Activated CD4-positive, alpha-beta T cell treated with anti-CD3 and anti-CD28 coated beads for 36 hours (primary cell): Measurements from ENCODE around the gene B3GLCT. TPM values are rescaled to one million over a fixed set of nuclear protein-coding genes. Genes with fewer than 3 reads are reported as not detected.

Experiments used
- ATAC-seq: fragments of 200-7000 bp; cut with Tn5 transposase; one replicate; pipeline ENCODE4 v1.10.0; 2021; ENCODE audit warnings: mild to moderate bottlenecking, moderate library complexity
- CTCF ChIA-PET: fragments of 350-600 bp; sonication (Branson Sonifier 250); formaldehyde crosslinking; loops from one replicate; lab custom pipeline; 2021; ENCODE audit warnings: antibody characterized with exemption; lab: Charles Lee
- POLR2A ChIA-PET: fragments of 350-600 bp; sonication (Branson Sonifier 250); formaldehyde crosslinking; loops from one replicate; lab custom pipeline; 2021; ENCODE audit warnings: antibody characterized with exemption, inconsistent platforms; lab: Charles Lee
- DNase-seq: peaks from one replicate; pipeline ENCODE4 v3.0.0-alpha.2; 2020
- H3K27ac Mint-ChIP-seq: one replicate; pipeline ENCODE4 v1.8.0; 2021; ENCODE audit warnings: mixed read lengths
- H3K27me3 Mint-ChIP-seq: one replicate; pipeline ENCODE4 v1.8.0; 2021; ENCODE audit warnings: mixed read lengths
- H3K36me3 Mint-ChIP-seq: one replicate; pipeline ENCODE4 v1.8.0; 2021; ENCODE audit warnings: low read depth, mixed read lengths
- H3K4me1 Mint-ChIP-seq: one replicate; pipeline ENCODE4 v1.8.0; 2021; ENCODE audit warnings: mixed read lengths
- H3K4me3 Mint-ChIP-seq: one replicate; pipeline ENCODE4 v1.8.0; 2021; ENCODE audit warnings: mild to moderate bottlenecking, moderate library complexity, mixed read lengths
- H3K9me3 Mint-ChIP-seq: one replicate; pipeline ENCODE4 v1.8.0; 2021; ENCODE audit warnings: low read depth, mixed read lengths
- intact Hi-C, 2 experiments: fragments of 100-400 bp; cut with DNase I in 1 of 2; cut with micrococcal nuclease in 1 of 2; formaldehyde crosslinking; loops; one replicate each; pipeline versions ENCODE4 v1.14.2 to v1.15.1; 2022 to 2024; cut with DNase I, micrococcal nuclease
- total RNA-seq, 2 experiments: library from RNA; stranded (reverse); gene quantifications; one replicate each; pipeline ENCODE4 v1.2.3, GENCODE V29; 2021

Gene B3GLCT
- total RNA-seq, 2 experiments from 2014 or later, result 2.1 to 2.4 TPM

DNA sequence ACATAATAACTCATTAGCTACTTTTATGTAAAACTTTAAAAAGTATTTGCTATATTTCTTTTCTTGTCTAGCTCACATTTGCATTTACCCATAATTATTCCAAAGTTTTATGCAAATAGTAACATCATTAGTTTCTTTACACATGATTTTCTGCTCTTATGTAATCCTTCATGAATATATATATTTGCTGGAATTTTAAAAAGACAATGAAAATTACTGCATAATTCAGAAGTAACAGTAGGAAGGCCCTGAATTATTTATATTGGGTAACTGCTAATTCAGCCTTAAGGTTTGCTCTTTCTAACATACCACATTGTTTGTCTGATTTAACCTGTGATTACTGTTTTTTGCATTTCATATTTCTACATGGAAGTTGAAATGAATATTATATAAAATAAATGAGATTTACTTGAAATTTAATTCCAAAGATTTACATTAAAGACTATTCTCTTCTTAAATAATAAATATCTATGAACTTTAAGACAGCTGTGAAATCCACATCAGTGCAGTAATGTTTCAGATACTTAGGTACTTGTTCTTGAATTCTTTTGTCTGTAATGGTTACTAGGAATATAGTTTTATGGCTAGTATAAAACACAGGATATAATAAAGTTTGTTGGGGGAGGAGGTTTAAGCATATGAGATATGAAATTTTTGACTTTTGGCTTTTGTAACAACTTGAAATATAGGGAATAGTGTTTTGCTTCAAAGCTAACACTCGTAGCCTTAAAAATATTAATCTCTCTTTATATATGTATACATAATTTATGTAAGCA lies 46.0 kb downstream of the B3GLCT start:
- DNase-seq, result no peak
- ATAC-seq, result no peak
- Mint-ChIP-seq H3K27ac (no peak overlapping the region), H3K4me1 (no peaks in the 10 kb centered on the region), H3K4me3 (no peak overlapping the region), H3K36me3 (peaks cover 8% of the 10 kb centered on the region), H3K27me3 (no peaks in the 10 kb centered on the region), H3K9me3 (no peaks in the 10 kb centered on the region)
- POLR2A ChIA-PET, result no interaction called here
- intact Hi-C loops, result no loop called here
- CTCF ChIA-PET, result interaction anchor here (1.2 to 6.0 kb wide), 2 partner anchors 12 to 13 kb away, joined by 3 to 44 read pairs; no protein-coding TSS in a partner anchor

DNA sequence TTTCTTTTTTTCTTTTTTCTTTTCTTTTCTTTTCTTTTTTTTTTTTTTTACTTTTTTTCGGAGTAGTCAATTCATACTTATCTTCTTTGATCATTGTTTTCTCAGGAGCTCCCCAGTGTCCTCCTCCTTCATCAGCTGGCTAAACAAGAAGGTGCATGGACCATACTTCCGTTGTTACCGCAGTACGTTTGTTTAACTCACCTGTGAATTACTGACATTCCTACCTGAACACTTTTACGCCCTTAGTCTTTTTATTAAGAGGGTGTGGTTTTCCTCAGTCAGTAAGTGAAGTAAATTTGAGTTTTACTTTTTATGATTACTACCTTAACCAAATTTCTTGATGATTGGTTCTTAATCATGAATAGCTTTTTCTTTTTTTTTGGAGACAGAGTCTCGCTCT lies 47.1 kb downstream of the B3GLCT start:
- DNase-seq, result no peak
- H3K9me3 Mint-ChIP-seq, result peaks cover 1% of the 10 kb centered on the region
- H3K27ac Mint-ChIP-seq, result no peak overlapping the region
- POLR2A ChIA-PET, result no interaction called here
- no peak overlapping the region for H3K4me3 Mint-ChIP-seq
- intact Hi-C loops, result no loop called here
- H3K27me3 Mint-ChIP-seq, result no peaks in the 10 kb centered on the region
- CTCF ChIA-PET, result interaction anchor here (1.0 to 6.0 kb wide), 2 partner anchors 13 to 178 kb away, joined by 3 to 44 read pairs; no protein-coding TSS in a partner anchor
- no peak for ATAC-seq
- peaks cover 14% of the 10 kb centered on the region for H3K36me3 Mint-ChIP-seq
- no peaks in the 10 kb centered on the region for H3K4me1 Mint-ChIP-seq

DNA sequence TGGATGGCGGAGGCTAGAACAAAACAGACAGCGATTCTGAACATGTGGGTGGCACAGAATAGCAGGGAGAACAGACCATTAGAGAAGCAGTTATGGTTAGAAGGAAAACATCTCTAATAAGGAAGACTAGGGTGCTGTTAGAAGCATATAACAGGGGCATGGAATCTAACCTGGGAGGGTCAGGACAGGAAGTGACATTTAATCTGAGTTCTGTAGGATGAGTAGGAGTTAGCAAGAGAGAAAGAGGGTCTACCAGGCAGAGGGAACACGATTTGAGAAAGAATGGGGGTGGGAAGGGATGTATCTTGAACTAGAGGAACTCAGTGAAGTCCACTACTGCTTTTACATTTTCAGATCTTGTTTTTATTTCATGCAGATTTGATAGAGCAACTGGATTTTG lies 48.6 kb downstream of the B3GLCT start:
- Mint-ChIP-seq H3K27me3 (no peaks in the 10 kb centered on the region), H3K9me3 (peaks cover 7% of the 10 kb centered on the region)
- CTCF ChIA-PET, result interaction anchor here (6.0 kb wide), 1 partner anchor 15 kb away, joined by 44 read pairs; no protein-coding TSS in a partner anchor

DNA sequence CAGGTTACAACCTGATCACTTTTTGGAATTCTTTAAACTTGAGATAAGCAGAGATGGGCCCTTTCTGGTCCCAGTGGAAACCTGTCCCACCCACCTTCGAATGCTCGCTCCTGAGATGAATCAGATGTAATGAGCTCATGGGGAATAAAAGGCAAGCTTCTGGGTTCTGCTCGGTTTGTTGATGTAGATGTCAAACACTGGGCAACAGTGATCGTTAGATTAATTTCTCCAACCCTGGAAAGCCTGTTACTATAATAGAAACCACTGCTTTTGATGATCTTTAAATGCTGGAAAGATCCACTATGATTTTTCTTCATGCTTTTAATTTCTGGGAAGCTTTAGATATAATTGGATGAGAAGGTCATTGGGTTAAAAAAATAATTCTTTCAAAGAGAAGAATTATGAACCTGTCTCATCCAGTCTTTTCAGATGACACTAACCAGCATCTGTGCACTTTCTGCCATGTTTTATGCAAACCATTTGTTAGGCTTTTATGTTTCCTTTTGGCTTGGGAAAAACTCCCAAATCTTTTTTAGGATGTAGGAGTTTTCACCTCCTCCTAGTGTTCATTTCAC lies 49.3 kb downstream of the B3GLCT start:
- Mint-ChIP-seq H3K4me3 (no peak overlapping the region), H3K4me1 (no peaks in the 10 kb centered on the region), H3K27me3 (no peaks in the 10 kb centered on the region), H3K27ac (no peak overlapping the region), H3K9me3 (peaks cover 7% of the 10 kb centered on the region), H3K36me3 (peaks cover 14% of the 10 kb centered on the region)
- ChIA-PET POLR2A (no interaction called here), CTCF (no interaction called here)
- DNase-seq, result no peak
- ATAC-seq, result no peak
- intact Hi-C loops, result no loop called here

More for the DNA sequence above, 48.6 kb downstream of the B3GLCT start:
- Mint-ChIP-seq H3K4me1 (no peaks in the 10 kb centered on the region), H3K36me3 (peaks cover 14% of the 10 kb centered on the region), H3K4me3 (no peak overlapping the region), H3K27ac (no peak overlapping the region)
- intact Hi-C loops, result no loop called here
- POLR2A ChIA-PET, result no interaction called here
- ATAC-seq (no peak), DNase-seq (no peak)

DNA sequence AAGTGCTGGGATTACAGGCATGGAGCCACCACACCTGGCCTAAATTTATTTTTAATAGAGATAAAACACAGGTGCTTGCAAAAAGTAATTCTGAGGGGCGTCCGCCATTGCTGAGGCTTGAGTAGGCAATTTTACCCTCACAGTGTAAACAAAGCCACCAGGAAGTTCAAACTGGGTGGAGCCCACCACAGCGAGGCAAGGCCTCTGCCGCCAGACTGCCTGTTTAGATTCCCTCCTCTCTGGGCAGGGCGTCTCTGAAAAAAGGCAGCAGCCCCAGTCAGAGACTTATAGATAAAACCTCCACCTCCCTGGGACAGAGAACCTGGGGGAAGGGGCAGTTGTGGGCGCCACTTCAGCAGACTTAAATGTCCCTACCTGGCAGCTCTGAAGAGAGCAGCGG lies 50.7 kb downstream of the B3GLCT start:
- Mint-ChIP-seq H3K27ac (no peak overlapping the region), H3K4me3 (no peak overlapping the region), H3K36me3 (peaks cover 14% of the 10 kb centered on the region), H3K4me1 (no peaks in the 10 kb centered on the region), H3K9me3 (peaks cover 7% of the 10 kb centered on the region), H3K27me3 (no peaks in the 10 kb centered on the region)
- intact Hi-C loops, result no loop called here
- ATAC-seq, result no peak
- no peak for DNase-seq
- ChIA-PET POLR2A (no interaction called here), CTCF (no interaction called here)

DNA sequence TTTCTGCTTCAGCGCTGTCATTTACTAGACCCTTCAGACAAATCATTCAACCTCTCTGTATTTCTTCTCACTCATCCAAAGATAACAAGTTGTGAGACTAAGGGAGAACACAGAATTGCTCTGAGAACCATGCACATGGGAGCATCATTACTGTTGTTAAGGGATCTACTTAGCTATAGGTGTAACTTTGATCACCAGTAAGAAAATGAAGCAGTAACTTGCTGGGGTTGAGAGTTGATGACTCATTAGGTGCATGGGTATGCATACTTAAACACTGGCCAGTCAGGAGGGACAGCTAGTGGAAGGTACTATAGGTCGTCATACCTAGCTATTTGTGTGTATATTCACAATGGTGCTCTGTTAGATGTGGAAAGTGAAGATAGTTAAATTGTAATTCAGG lies 61.5 kb downstream of the B3GLCT start:
- H3K9me3 Mint-ChIP-seq, result no peaks in the 10 kb centered on the region
- H3K4me1 Mint-ChIP-seq, result no peaks in the 10 kb centered on the region
- POLR2A ChIA-PET, result no interaction called here
- intact Hi-C loops, result no loop called here
- ATAC-seq, result no peak
- H3K36me3 Mint-ChIP-seq, result peaks cover 5% of the 10 kb centered on the region
- H3K27me3 Mint-ChIP-seq, result no peaks in the 10 kb centered on the region
- CTCF ChIA-PET, result interaction anchor here (0.6 to 0.9 kb wide), 4 partner anchors 12 to 649 kb away, joined by 3 to 4 read pairs (median 4); no protein-coding TSS in a partner anchor
- H3K27ac Mint-ChIP-seq, result no peak overlapping the region
- no peak for DNase-seq
- no peak overlapping the region for H3K4me3 Mint-ChIP-seq

DNA sequence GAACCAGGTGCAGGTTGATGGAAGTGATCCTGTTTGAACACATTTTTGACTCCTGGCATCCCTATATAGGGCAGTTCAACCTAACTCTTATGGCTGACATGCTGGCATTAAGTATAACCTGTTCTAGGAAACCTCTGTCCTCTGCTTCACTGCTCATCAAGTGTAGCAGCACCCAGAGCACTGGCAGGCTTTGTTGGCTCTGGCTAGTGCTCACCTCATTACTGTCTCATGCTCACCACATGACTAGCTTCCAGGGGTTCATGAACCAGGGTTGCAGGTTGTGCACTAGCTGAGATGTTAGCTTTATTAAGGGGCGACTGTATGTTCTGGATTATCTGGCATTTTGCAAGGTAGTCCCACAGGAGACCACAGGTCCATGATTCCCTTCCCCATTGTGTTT lies 63.6 kb downstream of the B3GLCT start:
- CTCF ChIA-PET, result interaction anchor here (0.6 to 0.8 kb wide), 2 partner anchors 137 to 347 kb away, joined by 3 read pairs; no protein-coding TSS in a partner anchor
- H3K27me3 Mint-ChIP-seq, result no peaks in the 10 kb centered on the region
- H3K4me3 Mint-ChIP-seq, result no peak overlapping the region
- no peaks in the 10 kb centered on the region for H3K4me1 Mint-ChIP-seq
- intact Hi-C loops, result no loop called here
- H3K27ac Mint-ChIP-seq, result no peak overlapping the region
- DNase-seq (no peak), ATAC-seq (no peak)
- H3K9me3 Mint-ChIP-seq, result no peaks in the 10 kb centered on the region
- POLR2A ChIA-PET, result no interaction called here
- H3K36me3 Mint-ChIP-seq, result peaks cover 6% of the 10 kb centered on the region

DNA sequence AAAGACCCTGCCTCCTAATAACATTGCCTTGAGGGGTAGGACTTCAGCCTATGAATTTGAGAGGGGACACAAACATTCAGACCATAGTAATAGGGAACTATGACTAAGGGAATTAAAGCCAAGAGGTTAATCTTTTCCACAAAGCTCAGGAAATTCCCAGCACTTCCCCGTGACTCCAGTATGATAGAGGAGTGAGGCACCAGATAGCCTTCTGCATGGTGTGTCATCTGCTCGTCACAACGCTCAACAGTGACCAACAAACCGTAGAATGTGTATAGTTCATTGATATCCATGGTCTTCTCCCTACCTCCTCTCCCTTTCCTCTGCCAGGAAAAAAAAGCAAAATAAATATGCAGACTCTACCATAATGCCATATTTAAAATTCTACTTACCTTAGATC lies 64.4 kb downstream of the B3GLCT start:
- DNase-seq (no peak), ATAC-seq (no peak)
- intact Hi-C loops, result no loop called here
- peaks cover under 1% of the 10 kb centered on the region for H3K9me3 Mint-ChIP-seq
- ChIA-PET POLR2A (no interaction called here), CTCF (no interaction called here)
- no peak overlapping the region for H3K27ac Mint-ChIP-seq
- peaks cover 9% of the 10 kb centered on the region for H3K36me3 Mint-ChIP-seq
- H3K27me3 Mint-ChIP-seq, result no peaks in the 10 kb centered on the region
- H3K4me1 Mint-ChIP-seq, result no peaks in the 10 kb centered on the region
- no peak overlapping the region for H3K4me3 Mint-ChIP-seq

DNA sequence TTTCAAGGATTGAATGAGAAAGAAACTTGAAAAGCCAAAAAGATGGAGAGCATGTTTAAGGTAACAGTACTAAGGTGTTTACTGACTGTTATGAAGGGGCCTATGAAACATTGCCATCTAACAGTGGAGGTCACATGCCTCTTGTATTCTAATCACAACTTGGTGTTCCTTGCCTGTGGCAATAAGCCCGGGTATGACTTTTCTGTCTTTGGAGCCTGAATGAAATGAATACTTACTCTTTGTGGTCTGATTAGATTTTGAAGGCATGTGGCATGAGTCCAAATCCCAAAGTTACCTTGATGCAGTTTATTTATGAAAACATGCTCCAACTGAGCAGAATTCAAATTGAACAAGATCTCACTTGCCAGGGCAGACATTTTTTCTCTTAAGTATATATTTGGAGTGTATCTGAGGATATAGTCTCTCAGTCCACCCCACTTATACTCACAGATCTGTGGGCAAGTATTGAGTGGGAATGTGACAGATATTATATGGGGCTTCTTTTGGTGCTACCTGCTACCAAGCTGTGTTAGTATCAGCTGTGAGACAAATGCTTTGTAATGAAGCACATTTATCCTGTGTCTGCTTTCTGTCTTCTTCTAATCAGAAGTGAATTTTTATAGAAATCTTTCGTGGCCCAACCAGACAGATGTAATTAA lies 67.5 kb downstream of the B3GLCT start:
- peaks cover 9% of the 10 kb centered on the region for H3K9me3 Mint-ChIP-seq
- H3K27ac Mint-ChIP-seq, result no peak overlapping the region
- no peak for ATAC-seq
- intact Hi-C loops, result no loop called here
- ChIA-PET POLR2A (no interaction called here), CTCF (interaction anchor here (0.5 to 0.7 kb wide), 2 partner anchors 15 to 43 kb away, joined by 3 to 6 read pairs; no protein-coding TSS in a partner anchor)
- DNase-seq, result no peak
- peaks cover 27% of the 10 kb centered on the region for H3K36me3 Mint-ChIP-seq
- H3K4me3 Mint-ChIP-seq, result no peak overlapping the region
- H3K4me1 Mint-ChIP-seq, result no peaks in the 10 kb centered on the region
- no peaks in the 10 kb centered on the region for H3K27me3 Mint-ChIP-seq

DNA sequence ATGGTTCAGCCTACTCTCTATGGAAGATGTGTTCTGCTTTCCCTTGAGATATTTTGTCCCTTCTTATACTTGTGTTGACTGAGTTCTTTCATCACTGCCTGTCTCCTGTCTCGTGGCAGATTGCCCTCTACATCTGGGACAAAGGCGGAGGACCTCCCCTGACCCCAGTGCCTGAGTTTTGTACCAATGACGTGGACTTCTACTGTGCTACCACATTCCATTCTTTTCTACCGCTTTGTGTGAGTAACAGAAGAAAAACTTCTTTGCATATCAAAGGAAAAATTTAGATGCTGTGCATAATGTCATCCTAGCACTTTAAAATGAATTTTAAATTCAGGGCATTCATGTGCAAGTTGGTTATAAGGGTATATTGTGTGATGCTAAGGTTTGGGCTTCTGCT lies 74.6 kb downstream of the B3GLCT start:
- Mint-ChIP-seq H3K27me3 (no peaks in the 10 kb centered on the region), H3K36me3 (peaks cover 64% of the 10 kb centered on the region), H3K27ac (no peak overlapping the region), H3K9me3 (peaks cover 14% of the 10 kb centered on the region), H3K4me1 (no peaks in the 10 kb centered on the region), H3K4me3 (no peak overlapping the region)
- ChIA-PET CTCF (no interaction called here), POLR2A (no interaction called here)
- no peak for DNase-seq
- intact Hi-C loops, result no loop called here
- ATAC-seq, result no peak

DNA sequence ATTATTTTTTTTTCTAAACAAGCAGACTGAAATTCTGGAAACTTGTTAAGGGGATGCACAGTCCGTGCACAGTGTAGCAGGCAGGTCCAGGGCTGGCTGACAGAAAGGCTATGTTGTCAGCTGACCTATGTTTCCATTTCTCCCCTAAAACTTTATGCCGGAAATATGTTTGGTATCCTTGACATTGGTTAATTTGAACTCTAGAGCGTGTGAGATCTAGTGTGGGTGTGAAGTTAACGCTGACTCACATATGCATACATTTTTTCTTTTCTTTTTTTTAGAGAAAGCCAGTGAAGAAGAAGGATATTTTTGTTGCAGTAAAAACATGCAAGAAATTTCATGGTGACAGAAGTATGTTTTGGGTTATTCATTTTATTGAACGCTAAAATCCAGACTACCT lies 76.6 kb downstream of the B3GLCT start:
- H3K36me3 Mint-ChIP-seq, result peaks cover 51% of the 10 kb centered on the region
- intact Hi-C loops, result no loop called here
- no peak for DNase-seq
- ChIA-PET CTCF (no interaction called here), POLR2A (no interaction called here)
- no peaks in the 10 kb centered on the region for H3K27me3 Mint-ChIP-seq
- no peaks in the 10 kb centered on the region for H3K4me1 Mint-ChIP-seq
- ATAC-seq, result no peak
- H3K27ac Mint-ChIP-seq, result no peak overlapping the region
- peaks cover 10% of the 10 kb centered on the region for H3K9me3 Mint-ChIP-seq
- no peak overlapping the region for H3K4me3 Mint-ChIP-seq
